Measurements from ENCODE around the gene CLEC18C.
"Not testable (repeated sequence)": the region's sequence is repeated elsewhere in the genome, so short reads cannot be mapped to it uniquely, and the experiment has no call there.

Gene CLEC18C

GRCh38 chr16:70173212-70173837 lies at the start of gene CLEC18C:
Gene CLEC18C, plus strand, starts transcription at chr16:70173787. Its CDS starts 492 bp downstream, at chr16:70174279.
- in situ Hi-C loops (cut with HindIII; ENCODE audit: low sequenced_read_pairs) = not testable (repeated sequence)

GRCh38 chr16:70123822-70124221 lies 49.8 kb upstream of the CLEC18C start:
- in situ Hi-C loops (cut with HindIII; ENCODE audit: low sequenced_read_pairs) = not testable (repeated sequence)

GRCh38 chr16:70126226-70126625 lies 47.4 kb upstream of the CLEC18C start:
- in situ Hi-C loops (cut with HindIII; ENCODE audit: low sequenced_read_pairs) = not testable (repeated sequence)

- in situ Hi-C loops (cut with HindIII; ENCODE audit: low sequenced_read_pairs) = not testable (repeated sequence)
These were observed 45.9 kb upstream of the CLEC18C start for GRCh38 chr16:70127706-70128105.

GRCh38 chr16:70128844-70129243 lies 44.7 kb upstream of the CLEC18C start:
- in situ Hi-C loops (cut with HindIII; ENCODE audit: low sequenced_read_pairs) = not testable (repeated sequence)

GRCh38 chr16:70135796-70136195 lies 37.8 kb upstream of the CLEC18C start:
- in situ Hi-C loops (cut with HindIII; ENCODE audit: low sequenced_read_pairs) = not testable (repeated sequence)

- in situ Hi-C loops (cut with HindIII; ENCODE audit: low sequenced_read_pairs) = not testable (repeated sequence)
These were observed 37.0 kb upstream of the CLEC18C start for GRCh38 chr16:70136595-70136994.

GRCh38 chr16:70142739-70143138 lies 30.8 kb upstream of the CLEC18C start:
- in situ Hi-C loops (cut with HindIII; ENCODE audit: low sequenced_read_pairs) = not testable (repeated sequence)

- in situ Hi-C loops (cut with HindIII; ENCODE audit: low sequenced_read_pairs) = not testable (repeated sequence)
These were observed 30.2 kb upstream of the CLEC18C start for GRCh38 chr16:70143231-70143895.

GRCh38 chr16:70147853-70148252 lies 25.7 kb upstream of the CLEC18C start:
- in situ Hi-C loops (cut with HindIII; ENCODE audit: low sequenced_read_pairs) = not testable (repeated sequence)

GRCh38 chr16:70148453-70148852 lies 25.1 kb upstream of the CLEC18C start:
- in situ Hi-C loops (cut with HindIII; ENCODE audit: low sequenced_read_pairs) = not testable (repeated sequence)

GRCh38 chr16:70149296-70149695 lies 24.3 kb upstream of the CLEC18C start:
- in situ Hi-C loops (cut with HindIII; ENCODE audit: low sequenced_read_pairs) = not testable (repeated sequence)

- in situ Hi-C loops (cut with HindIII; ENCODE audit: low sequenced_read_pairs) = no loop called here
These were observed 22.2 kb upstream of the CLEC18C start for GRCh38 chr16:70151391-70151790.

- in situ Hi-C loops (cut with HindIII; ENCODE audit: low sequenced_read_pairs) = no loop called here
These were observed 21.6 kb upstream of the CLEC18C start for GRCh38 chr16:70151941-70152509.

- in situ Hi-C loops (cut with HindIII; ENCODE audit: low sequenced_read_pairs) = no loop called here
These were observed 20.8 kb upstream of the CLEC18C start for GRCh38 chr16:70152578-70153302.

GRCh38 chr16:70154736-70155135 lies 18.9 kb upstream of the CLEC18C start:
- in situ Hi-C loops (cut with HindIII; ENCODE audit: low sequenced_read_pairs) = not testable (repeated sequence)

GRCh38 chr16:70156207-70156978 lies 17.2 kb upstream of the CLEC18C start:
- in situ Hi-C loops (cut with HindIII; ENCODE audit: low sequenced_read_pairs) = no loop called here

- in situ Hi-C loops (cut with HindIII; ENCODE audit: low sequenced_read_pairs) = no loop called here
These were observed 16.5 kb upstream of the CLEC18C start for GRCh38 chr16:70157105-70157476.

GRCh38 chr16:70157477-70158260 lies 15.9 kb upstream of the CLEC18C start:
- in situ Hi-C loops (cut with HindIII; ENCODE audit: low sequenced_read_pairs) = no loop called here

Data from endothelial cell of hepatic sinusoid (primary cell).